ENCODE measurements around the gene CHRNA7.
"Not testable (repeated sequence)": the region's sequence is repeated elsewhere in the genome, so short reads cannot be mapped to it uniquely, and the experiment has no call there.

Gene CHRNA7

GRCh38 chr15:32123473-32123872, 93.2 kb downstream of the CHRNA7 start:
- H3K4me3 Mint-ChIP-seq: no peak overlapping the region
- no peak overlapping the region for H3K27ac Mint-ChIP-seq
- H3K9me3 Mint-ChIP-seq (ENCODE audit: low read depth): no peaks in the 10 kb centered on the region
- H3K27me3 Mint-ChIP-seq: peaks cover 1% of the 10 kb centered on the region
- no peaks in the 10 kb centered on the region for H3K36me3 Mint-ChIP-seq
- no peaks in the 10 kb centered on the region for H3K4me1 Mint-ChIP-seq (ENCODE audit: low read depth)

GRCh38 chr15:32124726-32125125, 94.4 kb downstream of the CHRNA7 start:
- H3K36me3 Mint-ChIP-seq: no peaks in the 10 kb centered on the region
- H3K4me3 Mint-ChIP-seq: no peak overlapping the region
- no peaks in the 10 kb centered on the region for H3K9me3 Mint-ChIP-seq (ENCODE audit: low read depth)
- no peak overlapping the region for H3K27ac Mint-ChIP-seq
- H3K4me1 Mint-ChIP-seq (ENCODE audit: low read depth): no peaks in the 10 kb centered on the region
- peaks cover 1% of the 10 kb centered on the region for H3K27me3 Mint-ChIP-seq

GRCh38 chr15:32125595-32125994, 95.3 kb downstream of the CHRNA7 start:
- Mint-ChIP-seq H3K4me3 (no peak overlapping the region), H3K4me1 (ENCODE audit: low read depth) (no peaks in the 10 kb centered on the region), H3K27me3 (peaks cover 1% of the 10 kb centered on the region), H3K36me3 (no peaks in the 10 kb centered on the region), H3K9me3 (ENCODE audit: low read depth) (no peaks in the 10 kb centered on the region), H3K27ac (no peak overlapping the region)

- H3K9me3 Mint-ChIP-seq (ENCODE audit: low read depth): no peaks in the 10 kb centered on the region
- H3K27ac Mint-ChIP-seq: no peak overlapping the region
- H3K4me1 Mint-ChIP-seq (ENCODE audit: low read depth): no peaks in the 10 kb centered on the region
These were observed 99.5 kb downstream of the CHRNA7 start for GRCh38 chr15:32129815-32130214.

GRCh38 chr15:32130823-32131222, 100.5 kb downstream of the CHRNA7 start:
- Mint-ChIP-seq H3K4me1 (ENCODE audit: low read depth) (no peaks in the 10 kb centered on the region), H3K9me3 (ENCODE audit: low read depth) (no peaks in the 10 kb centered on the region), H3K27me3 (peaks cover 4% of the 10 kb centered on the region), H3K4me3 (no peak overlapping the region), H3K27ac (no peak overlapping the region), H3K36me3 (no peaks in the 10 kb centered on the region)

More at GRCh38 chr15:32129815-32130214, 99.5 kb downstream of the CHRNA7 start:
- Mint-ChIP-seq H3K4me3 (no peak overlapping the region), H3K27me3 (peaks cover 4% of the 10 kb centered on the region), H3K36me3 (no peaks in the 10 kb centered on the region)

GRCh38 chr15:32131803-32132202, 101.5 kb downstream of the CHRNA7 start:
- no peaks in the 10 kb centered on the region for H3K4me1 Mint-ChIP-seq (ENCODE audit: low read depth)
- H3K9me3 Mint-ChIP-seq (ENCODE audit: low read depth): no peaks in the 10 kb centered on the region
- no peak overlapping the region for H3K4me3 Mint-ChIP-seq
- peaks cover 4% of the 10 kb centered on the region for H3K27me3 Mint-ChIP-seq
- no peak overlapping the region for H3K27ac Mint-ChIP-seq
- H3K36me3 Mint-ChIP-seq: no peaks in the 10 kb centered on the region

GRCh38 chr15:32132859-32133258, 102.5 kb downstream of the CHRNA7 start:
- Mint-ChIP-seq H3K27me3 (peaks cover 4% of the 10 kb centered on the region), H3K27ac (no peak overlapping the region), H3K36me3 (no peaks in the 10 kb centered on the region), H3K4me3 (no peak overlapping the region), H3K9me3 (ENCODE audit: low read depth) (no peaks in the 10 kb centered on the region), H3K4me1 (ENCODE audit: low read depth) (no peaks in the 10 kb centered on the region)

- Mint-ChIP-seq H3K4me1 (ENCODE audit: low read depth) (no peaks in the 10 kb centered on the region), H3K36me3 (no peaks in the 10 kb centered on the region), H3K27me3 (peaks cover 4% of the 10 kb centered on the region), H3K9me3 (ENCODE audit: low read depth) (no peaks in the 10 kb centered on the region), H3K4me3 (no peak overlapping the region), H3K27ac (no peak overlapping the region)
These were observed 104.5 kb downstream of the CHRNA7 start for GRCh38 chr15:32134842-32135241.

- no peaks in the 10 kb centered on the region for H3K36me3 Mint-ChIP-seq
- no peak overlapping the region for H3K4me3 Mint-ChIP-seq
- no peaks in the 10 kb centered on the region for H3K4me1 Mint-ChIP-seq (ENCODE audit: low read depth)
- H3K27ac Mint-ChIP-seq: no peak overlapping the region
- H3K9me3 Mint-ChIP-seq (ENCODE audit: low read depth): no peaks in the 10 kb centered on the region
- peaks cover 4% of the 10 kb centered on the region for H3K27me3 Mint-ChIP-seq
These were observed 105.0 kb downstream of the CHRNA7 start for GRCh38 chr15:32135335-32135734.

GRCh38 chr15:32145512-32145911, 115.2 kb downstream of the CHRNA7 start:
- not testable (repeated sequence) for H3K4me3 Mint-ChIP-seq; H3K9me3 Mint-ChIP-seq (ENCODE audit: low read depth); H3K4me1 Mint-ChIP-seq (ENCODE audit: low read depth); H3K27ac Mint-ChIP-seq; H3K36me3 Mint-ChIP-seq
- H3K27me3 Mint-ChIP-seq: peaks cover 11% of the 10 kb centered on the region

GRCh38 chr15:32148833-32149555, 118.7 kb downstream of the CHRNA7 start:
- no peaks in the 10 kb centered on the region for H3K9me3 Mint-ChIP-seq (ENCODE audit: low read depth)
- no peaks in the 10 kb centered on the region for H3K4me1 Mint-ChIP-seq (ENCODE audit: low read depth)
- no peaks in the 10 kb centered on the region for H3K36me3 Mint-ChIP-seq
- H3K4me3 Mint-ChIP-seq: no peak overlapping the region
- no peak overlapping the region for H3K27ac Mint-ChIP-seq
- peaks cover 6% of the 10 kb centered on the region for H3K27me3 Mint-ChIP-seq

GRCh38 chr15:32152574-32152973, 122.3 kb downstream of the CHRNA7 start:
- no peaks in the 10 kb centered on the region for H3K36me3 Mint-ChIP-seq
- no peaks in the 10 kb centered on the region for H3K9me3 Mint-ChIP-seq (ENCODE audit: low read depth)
- no peak overlapping the region for H3K27ac Mint-ChIP-seq
- H3K4me1 Mint-ChIP-seq (ENCODE audit: low read depth): no peaks in the 10 kb centered on the region
- peaks cover 1% of the 10 kb centered on the region for H3K27me3 Mint-ChIP-seq
- H3K4me3 Mint-ChIP-seq: no peak overlapping the region

GRCh38 chr15:32153868-32154623, 123.7 kb downstream of the CHRNA7 start:
- H3K27ac Mint-ChIP-seq; H3K36me3 Mint-ChIP-seq; H3K27me3 Mint-ChIP-seq; H3K4me3 Mint-ChIP-seq; H3K4me1 Mint-ChIP-seq (ENCODE audit: low read depth); H3K9me3 Mint-ChIP-seq (ENCODE audit: low read depth): not testable (repeated sequence)

GRCh38 chr15:32162143-32162542, 131.8 kb downstream of the CHRNA7 start:
- not testable (repeated sequence) for H3K9me3 Mint-ChIP-seq (ENCODE audit: low read depth); H3K27me3 Mint-ChIP-seq; H3K27ac Mint-ChIP-seq; H3K4me3 Mint-ChIP-seq; H3K36me3 Mint-ChIP-seq; H3K4me1 Mint-ChIP-seq (ENCODE audit: low read depth)

GRCh38 chr15:32164065-32164464, 133.8 kb downstream of the CHRNA7 start:
- H3K27ac Mint-ChIP-seq; H3K27me3 Mint-ChIP-seq; H3K4me3 Mint-ChIP-seq; H3K9me3 Mint-ChIP-seq (ENCODE audit: low read depth); H3K4me1 Mint-ChIP-seq (ENCODE audit: low read depth); H3K36me3 Mint-ChIP-seq: not testable (repeated sequence)

GRCh38 chr15:32164747-32165146, 134.4 kb downstream of the CHRNA7 start:
- H3K27me3 Mint-ChIP-seq; H3K4me3 Mint-ChIP-seq; H3K4me1 Mint-ChIP-seq (ENCODE audit: low read depth); H3K27ac Mint-ChIP-seq; H3K9me3 Mint-ChIP-seq (ENCODE audit: low read depth); H3K36me3 Mint-ChIP-seq: not testable (repeated sequence)

Measured in activated naive CD8-positive, alpha-beta T cell (primary cell).